ENCODE results near the gene CEP85.

- TF ChIP-seq CTCF (IDR thresholded peaks at IDR 0.05 in 2 of 3, conservative IDR thresholded peaks at IDR 0.05 in 1 of 3; ENCODE audit: borderline replicate concordance in 1 of 3, insufficient read depth in 1 of 3, low read depth in 2 of 3, low read length in 2 of 3): no peak
- TF ChIP-seq FOSL1 (IDR thresholded peaks at IDR 0.05; ENCODE audit: low read depth): no peak
- no peak for TF ChIP-seq CEBPB (IDR thresholded peaks at IDR 0.05; ENCODE audit: low read depth)
- TF ChIP-seq YY1 (IDR thresholded peaks at IDR 0.05; ENCODE audit: extremely low read depth, insufficient replicate concordance, low read depth, low read length): no peak
Measured at GRCh38 chr1:26191739-26192138, 42.3 kb upstream of the CEP85 start.
